Activated CD4-positive, alpha-beta memory T cell treated with anti-CD3 and anti-CD28 coated beads for 36 hours (primary cell): Measurements from ENCODE around the gene STX2. TPM values are rescaled to one million over a fixed set of nuclear protein-coding genes. Genes with fewer than 3 reads are reported as not detected.
A peak's percentile ranks its signal among the peaks of the same experiment; 100 is the strongest.
"Not testable (repeated sequence)": the region's sequence is repeated elsewhere in the genome, so short reads cannot be mapped to it uniquely, and the experiment has no call there.

ENCODE experiments used
- CTCF ChIA-PET: fragments of 350-600 bp; sonication (Branson Sonifier 250); formaldehyde crosslinking; loops from one replicate; lab custom pipeline; 2021; ENCODE audit warnings: antibody characterized with exemption, inconsistent platforms; lab: Charles Lee
- POLR2A ChIA-PET: fragments of 350-600 bp; sonication (Branson Sonifier 250); formaldehyde crosslinking; loops from one replicate; lab custom pipeline; 2021; ENCODE audit warnings: antibody characterized with exemption; lab: Charles Lee
- DNase-seq: peaks from one replicate; pipeline ENCODE4 v3.0.0-alpha.2; 2020
- H3K27ac Mint-ChIP-seq: one replicate; pipeline ENCODE4 v1.8.0; 2021; ENCODE audit warnings: mixed read lengths
- H3K27me3 Mint-ChIP-seq: one replicate; pipeline ENCODE4 v1.8.0; 2021; ENCODE audit warnings: mixed read lengths
- H3K36me3 Mint-ChIP-seq: one replicate; pipeline ENCODE4 v1.8.0; 2021; ENCODE audit warnings: mixed read lengths
- H3K4me1 Mint-ChIP-seq: one replicate; pipeline ENCODE4 v1.8.0; 2021; ENCODE audit warnings: low read depth, mixed read lengths
- H3K4me3 Mint-ChIP-seq: one replicate; pipeline ENCODE4 v1.8.0; 2021; ENCODE audit warnings: mild to moderate bottlenecking, mixed read lengths
- H3K9me3 Mint-ChIP-seq: one replicate; pipeline ENCODE4 v1.8.0; 2021; ENCODE audit warnings: mixed read lengths
- intact Hi-C: fragments of 100-400 bp; cut with micrococcal nuclease; formaldehyde crosslinking; loops from one replicate; pipeline ENCODE4 v1.15.1; 2023
- total RNA-seq, 2 experiments: library from RNA; stranded (reverse); gene quantifications; one replicate each; pipeline ENCODE4 v1.2.3, GENCODE V29; 2021

STX2 gene
- total RNA-seq, 2 experiments from 2014 or later = 18.1 to 22.8 TPM

- H3K36me3 Mint-ChIP-seq = peaks cover 48% of the 10 kb centered on the region
- no peak overlapping the region for H3K4me3 Mint-ChIP-seq
- no peaks in the 10 kb centered on the region for H3K27me3 Mint-ChIP-seq
- CTCF ChIA-PET = no interaction called here
- intact Hi-C loops = no loop called here
- no peak for DNase-seq
- H3K27ac Mint-ChIP-seq = no peak overlapping the region
- POLR2A ChIA-PET = no interaction called here
- H3K4me1 Mint-ChIP-seq = peaks cover 7% of the 10 kb centered on the region
- no peaks in the 10 kb centered on the region for H3K9me3 Mint-ChIP-seq
Observed at GRCh38 chr12:130791629-130792028, 47.4 kb downstream of the STX2 start.

GRCh38 chr12:130788515-130788914 lies 50.5 kb downstream of the STX2 start:
- Mint-ChIP-seq H3K36me3 (peaks cover 57% of the 10 kb centered on the region), H3K4me1 (peaks cover 4% of the 10 kb centered on the region), H3K4me3 (no peak overlapping the region), H3K27ac (no peak overlapping the region), H3K9me3 (peaks cover 11% of the 10 kb centered on the region), H3K27me3 (no peaks in the 10 kb centered on the region)
- DNase-seq = no peak
- POLR2A ChIA-PET = no interaction called here
- CTCF ChIA-PET = no interaction called here
- intact Hi-C loops = no loop called here

GRCh38 chr12:130787445-130788410 lies 51.3 kb downstream of the STX2 start:
- POLR2A ChIA-PET = no interaction called here
- CTCF ChIA-PET = no interaction called here
- intact Hi-C loops = no loop called here
- Mint-ChIP-seq H3K4me3 (no peak overlapping the region), H3K36me3 (peaks cover 56% of the 10 kb centered on the region), H3K9me3 (peaks cover 11% of the 10 kb centered on the region), H3K27ac (no peak overlapping the region), H3K27me3 (no peaks in the 10 kb centered on the region), H3K4me1 (no peaks in the 10 kb centered on the region)
- DNase-seq = no peak

GRCh38 chr12:130787041-130787440 lies 52.0 kb downstream of the STX2 start:
- Mint-ChIP-seq H3K4me1 (no peaks in the 10 kb centered on the region), H3K36me3 (peaks cover 56% of the 10 kb centered on the region), H3K9me3 (peaks cover 11% of the 10 kb centered on the region), H3K27me3 (no peaks in the 10 kb centered on the region), H3K27ac (no peak overlapping the region), H3K4me3 (no peak overlapping the region)
- ChIA-PET POLR2A (no interaction called here), CTCF (no interaction called here)
- DNase-seq = no peak
- intact Hi-C loops = no loop called here

- CTCF ChIA-PET = no interaction called here
- no peak overlapping the region for H3K4me3 Mint-ChIP-seq
- H3K27me3 Mint-ChIP-seq = peaks cover 2% of the 10 kb centered on the region
- no peaks in the 10 kb centered on the region for H3K4me1 Mint-ChIP-seq
- DNase-seq = no peak
- POLR2A ChIA-PET = no interaction called here
- peaks cover 11% of the 10 kb centered on the region for H3K9me3 Mint-ChIP-seq
- peaks cover 43% of the 10 kb centered on the region for H3K36me3 Mint-ChIP-seq
- no peak overlapping the region for H3K27ac Mint-ChIP-seq
- intact Hi-C loops = no loop called here
Observed at GRCh38 chr12:130783110-130783715, 55.8 kb downstream of the STX2 start.

GRCh38 chr12:130782245-130782644 lies 56.8 kb downstream of the STX2 start:
- H3K4me3 Mint-ChIP-seq, DNase-seq, intact Hi-C loops, H3K27me3 Mint-ChIP-seq, CTCF ChIA-PET, H3K4me1 Mint-ChIP-seq, POLR2A ChIA-PET, H3K27ac Mint-ChIP-seq: not testable (repeated sequence)
- H3K9me3 Mint-ChIP-seq = peaks cover 11% of the 10 kb centered on the region
- peaks cover 37% of the 10 kb centered on the region for H3K36me3 Mint-ChIP-seq

GRCh38 chr12:130780880-130781575 lies 58.0 kb downstream of the STX2 start:
- CTCF ChIA-PET = no interaction called here
- Mint-ChIP-seq H3K27me3 (peaks cover 3% of the 10 kb centered on the region), H3K9me3 (peaks cover 11% of the 10 kb centered on the region), H3K4me3 (no peak overlapping the region), H3K27ac (no peak overlapping the region), H3K4me1 (peaks cover 8% of the 10 kb centered on the region), H3K36me3 (peaks cover 30% of the 10 kb centered on the region)
- DNase-seq = no peak
- intact Hi-C loops = no loop called here
- POLR2A ChIA-PET = no interaction called here

- H3K4me1 Mint-ChIP-seq = peaks cover 15% of the 10 kb centered on the region
- H3K9me3 Mint-ChIP-seq = peaks cover 11% of the 10 kb centered on the region
- H3K27ac Mint-ChIP-seq = no peak overlapping the region
- intact Hi-C loops = no loop called here
- POLR2A ChIA-PET = no interaction called here
- H3K4me3 Mint-ChIP-seq = no peak overlapping the region
- peaks cover 30% of the 10 kb centered on the region for H3K36me3 Mint-ChIP-seq
- CTCF ChIA-PET = no interaction called here
- no peak for DNase-seq
- H3K27me3 Mint-ChIP-seq = peaks cover 8% of the 10 kb centered on the region
Observed at GRCh38 chr12:130780325-130780724, 58.7 kb downstream of the STX2 start.

GRCh38 chr12:130778776-130779175 lies 60.3 kb downstream of the STX2 start:
- Mint-ChIP-seq H3K4me1 (peaks cover 15% of the 10 kb centered on the region), H3K27ac (no peak overlapping the region), H3K4me3 (no peak overlapping the region), H3K9me3 (no peaks in the 10 kb centered on the region), H3K27me3 (peaks cover 8% of the 10 kb centered on the region), H3K36me3 (peaks cover 17% of the 10 kb centered on the region)
- no peak for DNase-seq
- intact Hi-C loops = no loop called here
- ChIA-PET CTCF (interaction anchor here (1.5 kb wide), 1 partner anchor 31 kb away, joined by 4 read pairs; no protein-coding TSS in a partner anchor), POLR2A (no interaction called here)

- Mint-ChIP-seq H3K9me3 (no peaks in the 10 kb centered on the region), H3K36me3 (peaks cover 7% of the 10 kb centered on the region), H3K27ac (no peak overlapping the region), H3K4me3 (peak overlapping the region; percentile 50), H3K4me1 (peaks cover 15% of the 10 kb centered on the region), H3K27me3 (peaks cover 14% of the 10 kb centered on the region)
- DNase-seq = no peak
- ChIA-PET CTCF (interaction anchor here (0.7 to 1.0 kb wide), 2 partner anchors 30 to 43 kb away, joined by 3 to 4 read pairs; no protein-coding TSS in a partner anchor), POLR2A (interaction anchor here (0.6 to 1.5 kb wide), 2 partner anchors 19 to 43 kb away, joined by 5 to 6 read pairs; no protein-coding TSS in a partner anchor)
- intact Hi-C loops = loop anchor here (2.0 kb wide), 1 partner anchor 20 kb away; no protein-coding TSS in a partner anchor
Observed at GRCh38 chr12:130776857-130777339, 62.2 kb downstream of the STX2 start.

GRCh38 chr12:130775953-130776856 lies 62.8 kb downstream of the STX2 start:
- intact Hi-C loops = loop anchor here (2.0 kb wide), 1 partner anchor 21 kb away; no protein-coding TSS in a partner anchor
- ChIA-PET CTCF (interaction anchor here (0.7 to 1.7 kb wide), 4 partner anchors 13 to 44 kb away, joined by 3 to 5 read pairs (median 4); no protein-coding TSS in a partner anchor), POLR2A (interaction anchor here (1.5 kb wide), 1 partner anchor 20 kb away, joined by 5 read pairs; no protein-coding TSS in a partner anchor)
- Mint-ChIP-seq H3K4me3 (peak overlapping the region; percentile 50), H3K27me3 (peaks cover 14% of the 10 kb centered on the region), H3K4me1 (peaks cover 15% of the 10 kb centered on the region), H3K9me3 (no peaks in the 10 kb centered on the region), H3K27ac (no peak overlapping the region), H3K36me3 (peaks cover 5% of the 10 kb centered on the region)
- peak; percentile 86 for DNase-seq
